ENCODE measurements around the gene SART1. TPM values are rescaled to one million over a fixed set of nuclear protein-coding genes. Genes with fewer than 3 reads are reported as not detected.

Gene SART1
- total and polyA plus RNA-seq, 10 donors, result 26.6 to 117 (median 61.9) TPM

- peaks cover 0 to 14% (median 9%) of the 10 kb centered on the region in 6 donors for H3K4me1 ChIP-seq
- H3K4me3 ChIP-seq, result no peak overlapping the region
- H3K27me3 ChIP-seq (replicated peaks in 1 of 7), result no peaks in the 10 kb centered on the region
- intact Hi-C loops (cut with DNase I; ENCODE audit: low total_unique reads), result loop anchor here (5.0 kb wide), 1 partner anchor 102 kb away; the partner anchor contains the start of gene FIBP
- TF ChIP-seq POLR2AphosphoS5 (IDR thresholded peaks at IDR 0.05) (peak in 1 of 3 donors; percentile 83), POLR2A (IDR thresholded peaks at IDR 0.05) (no peak)
- TF ChIP-seq, protein P1, sequence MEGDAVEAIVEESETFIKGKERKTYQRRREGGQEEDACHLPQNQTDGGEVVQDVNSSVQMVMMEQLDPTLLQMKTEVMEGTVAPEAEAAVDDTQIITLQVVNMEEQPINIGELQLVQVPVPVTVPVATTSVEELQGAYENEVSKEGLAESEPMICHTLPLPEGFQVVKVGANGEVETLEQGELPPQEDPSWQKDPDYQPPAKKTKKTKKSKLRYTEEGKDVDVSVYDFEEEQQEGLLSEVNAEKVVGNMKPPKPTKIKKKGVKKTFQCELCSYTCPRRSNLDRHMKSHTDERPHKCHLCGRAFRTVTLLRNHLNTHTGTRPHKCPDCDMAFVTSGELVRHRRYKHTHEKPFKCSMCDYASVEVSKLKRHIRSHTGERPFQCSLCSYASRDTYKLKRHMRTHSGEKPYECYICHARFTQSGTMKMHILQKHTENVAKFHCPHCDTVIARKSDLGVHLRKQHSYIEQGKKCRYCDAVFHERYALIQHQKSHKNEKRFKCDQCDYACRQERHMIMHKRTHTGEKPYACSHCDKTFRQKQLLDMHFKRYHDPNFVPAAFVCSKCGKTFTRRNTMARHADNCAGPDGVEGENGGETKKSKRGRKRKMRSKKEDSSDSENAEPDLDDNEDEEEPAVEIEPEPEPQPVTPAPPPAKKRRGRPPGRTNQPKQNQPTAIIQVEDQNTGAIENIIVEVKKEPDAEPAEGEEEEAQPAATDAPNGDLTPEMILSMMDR (IDR thresholded peaks at IDR 0.05 in 8 of 11, conservative IDR thresholded peaks at IDR 0.05 in 3 of 11), result peak; percentile 87 to 99 (median 98)
- H3K36me3 ChIP-seq, result peaks cover 0 to 10% (median 0%) of the 10 kb centered on the region in 6 donors
- peak overlapping the region in 6 of 8 donors; percentile 4 to 54 (median 44) for H3K27ac ChIP-seq
- H3K9me3 ChIP-seq, result no peaks in the 10 kb centered on the region
- peak; percentile 89 for DNase-seq
- WGBS, 5 donors, result 12 to 20% (median 16%) methylated on average over 10 of the region's 10 CpGs
Measured at GRCh38 chr11:65988791-65989592, 27.5 kb downstream of the SART1 start.

- Histone ChIP-seq H3K4me3 (no peak overlapping the region), H3K27me3 (replicated peaks in 1 of 7) (no peaks in the 10 kb centered on the region), H3K4me1 (peaks cover 0 to 14% (median 8%) of the 10 kb centered on the region in 6 donors), H3K27ac (no peak overlapping the region), H3K36me3 (peaks cover 0 to 33% (median 11%) of the 10 kb centered on the region in 6 donors), H3K9me3 (no peaks in the 10 kb centered on the region)
- no peak for TF ChIP-seq POLR2A (IDR thresholded peaks at IDR 0.05)
- TF ChIP-seq POLR2AphosphoS5 (IDR thresholded peaks at IDR 0.05), result no peak
- TF ChIP-seq, protein P1 (IDR thresholded peaks at IDR 0.05 in 8 of 11, conservative IDR thresholded peaks at IDR 0.05 in 3 of 11), result no peak
- 90 to 93% (median 91%) methylated on average over 5 of the region's 5 CpGs for WGBS, 5 donors
- no peak for DNase-seq
- intact Hi-C loops (cut with DNase I; ENCODE audit: low total_unique reads), result loop anchor here (10.0 kb wide), 1 partner anchor 277 kb away; the partner anchor contains the start of gene KAT5
Measured at GRCh38 chr11:65992056-65992455, 30.5 kb downstream of the SART1 start.

GRCh38 chr11:65997286-65997685, 35.8 kb downstream of the SART1 start:
- TF ChIP-seq POLR2AphosphoS5 (IDR thresholded peaks at IDR 0.05) (no peak), POLR2A (IDR thresholded peaks at IDR 0.05) (no peak)
- TF ChIP-seq, protein P1 (IDR thresholded peaks at IDR 0.05 in 8 of 11, conservative IDR thresholded peaks at IDR 0.05 in 3 of 11), result no peak
- Histone ChIP-seq H3K27ac (no peak overlapping the region), H3K27me3 (replicated peaks in 1 of 7) (no peaks in the 10 kb centered on the region), H3K36me3 (peaks cover 0 to 63% (median 45%) of the 10 kb centered on the region in 6 donors), H3K9me3 (no peaks in the 10 kb centered on the region), H3K4me1 (peaks cover 4 to 31% (median 20%) of the 10 kb centered on the region in 6 donors), H3K4me3 (no peak overlapping the region)
- DNase-seq, result no peak
- WGBS, 5 donors, result 79 to 95% (median 83%) methylated on average over 2 of the region's 2 CpGs
- intact Hi-C loops (cut with DNase I; ENCODE audit: low total_unique reads), result loop anchor here (10.0 kb wide), 1 partner anchor 282 kb away; the partner anchor contains the start of gene KAT5

All from spleen (tissue), 11 donors.